Endothelial cell of umbilical vein (primary cell): ENCODE data around the gene ZZZ3. TPM values are rescaled to one million over a fixed set of nuclear protein-coding genes. Genes with fewer than 3 reads are reported as not detected.

Source experiments
- BruUV-seq: library from RNA; stranded (reverse); fragments of 400-500 nt; replicated peaks from 2 replicates; lab custom pipeline; 2021; lab: Mats Ljungman, UMichigan
- CTCF ChIA-PET: fragments of 300-600, 350-600 bp; sonication (Branson Sonifier 250); formaldehyde crosslinking; loops from one replicate; lab custom pipeline; 2021; ENCODE audit warnings: antibody characterized with exemption, inconsistent platforms; lab: Charles Lee
- POLR2A ChIA-PET: fragments of 300-600, 350-600 bp; sonication (Branson Sonifier 250); formaldehyde crosslinking; loops from one replicate; lab custom pipeline; 2021; ENCODE audit warnings: antibody characterized with exemption, inconsistent platforms; lab: Charles Lee
- DNase-seq: peaks from one replicate; pipeline ENCODE4 v3.0.0-alpha.2; 2011; ENCODE audit warnings: low read depth, low spot score
- FAIRE-seq: peaks from 2 replicates; lab custom pipeline; 2011; peaks lifted over from hg19 to GRCh38; lab: Jason Lieb, UNC
- H2AFZ ChIP-seq: 2 replicates; pipeline ENCODE4 v1.6.0; 2012; ENCODE audit warnings: low read depth, low read length, control low read depth, inconsistent platforms
- H3K27ac ChIP-seq: 2 replicates; pipeline ENCODE4 v1.5.1; 2011; ENCODE audit warnings: low read depth, mild to moderate bottlenecking, control low read depth, low read length, moderate library complexity; ENCODE audit not compliant: insufficient read depth
- H3K27me3 ChIP-seq, 2 experiments: 2 replicates each; pipeline versions ENCODE4 v1.6.0 to v1.6.1; 2011; ENCODE audit warnings: low read length in 2 of 2, mixed read lengths in 1 of 2; ENCODE audit not compliant: control insufficient read depth in 2 of 2, insufficient read depth in 2 of 2
- H3K36me3 ChIP-seq, 2 experiments: 2 replicates in 1 of 2; 3 replicates in 1 of 2; pipeline ENCODE4 v1.5.1; 2011; ENCODE audit warnings: low read length in 2 of 2, mild to moderate bottlenecking in 1 of 2, moderate library complexity in 1 of 2; ENCODE audit not compliant: control insufficient read depth in 2 of 2, insufficient read depth in 2 of 2; ENCODE audit errors: extremely low read depth in 1 of 2
- H3K4me1 ChIP-seq: 3 replicates; pipeline ENCODE4 v1.5.1; 2011; ENCODE audit warnings: mild to moderate bottlenecking, low read length; ENCODE audit not compliant: control insufficient read depth, insufficient read depth; ENCODE audit errors: extremely low read depth
- H3K4me2 ChIP-seq: 2 replicates; pipeline ENCODE4 v1.6.1; 2011; ENCODE audit warnings: low read length, control low read depth, mixed read lengths; ENCODE audit not compliant: insufficient read depth
- H3K4me3 ChIP-seq, 3 experiments: fragments of 200-600 bp in 1 of 3; sonication (generic), shearing (Covaris generic) in 1 of 3; replicated peaks in 1 of 3; 2 replicates each; pipeline ENCODE4 v1.5.1; 2011 to 2016; ENCODE audit warnings: control low read depth in 3 of 3, low read length in 3 of 3, mild to moderate bottlenecking in 2 of 3, inconsistent platforms in 1 of 3, low read depth in 1 of 3, moderate library complexity in 1 of 3; ENCODE audit not compliant: insufficient read depth in 1 of 3
- H3K79me2 ChIP-seq: 2 replicates; pipeline ENCODE4 v1.6.0; 2012; ENCODE audit warnings: low read length, inconsistent platforms; ENCODE audit not compliant: control insufficient read depth, insufficient read depth
- H3K9ac ChIP-seq: replicated peaks from 2 replicates; pipeline ENCODE3; 2011; ENCODE audit warnings: low read length, control low read depth; ENCODE audit not compliant: insufficient read depth; ENCODE audit errors: extremely low read depth
- H3K9me1 ChIP-seq: replicated peaks from 3 replicates; pipeline ENCODE4 v1.6.0; 2011; ENCODE audit warnings: mild to moderate bottlenecking, low read length; ENCODE audit not compliant: control insufficient read depth, insufficient read depth; ENCODE audit errors: extremely low read depth
- H3K9me3 ChIP-seq: replicated peaks from 2 replicates; pipeline ENCODE4 v1.5.1; 2012; ENCODE audit warnings: low read length, inconsistent platforms; ENCODE audit not compliant: control insufficient read depth, insufficient read depth
- H4K20me1 ChIP-seq: replicated peaks from 2 replicates; pipeline ENCODE3; 2011; ENCODE audit warnings: mild to moderate bottlenecking, low read length; ENCODE audit not compliant: control insufficient read depth, insufficient read depth; ENCODE audit errors: extremely low read depth
- EZH2 ChIP-seq: IDR thresholded peaks from 2 replicates; pipeline ENCODE4 v1.6.1; 2012; ENCODE audit warnings: borderline replicate concordance, low read depth, mild to moderate bottlenecking, moderate library complexity, low read length, inconsistent platforms; ENCODE audit not compliant: severe bottlenecking
- FOS ChIP-seq: IDR thresholded peaks from 2 replicates; pipeline ENCODE4 v1.6.1; 2011; ENCODE audit warnings: mild to moderate bottlenecking, low read length, moderate library complexity, borderline replicate concordance; ENCODE audit not compliant: insufficient read depth
- GATA2 ChIP-seq: IDR thresholded peaks from 2 replicates; pipeline ENCODE4 v1.7.0; 2011; ENCODE audit warnings: low read depth, mild to moderate bottlenecking, moderate library complexity, mixed read lengths, low read length; ENCODE audit not compliant: insufficient read length, insufficient read depth
- JUN ChIP-seq: IDR thresholded peaks from 2 replicates; pipeline ENCODE4 v1.6.1; 2011; ENCODE audit warnings: borderline replicate concordance, low read depth; ENCODE audit not compliant: insufficient read length, insufficient read depth
- MYC ChIP-seq: IDR thresholded peaks from one replicate; pipeline ENCODE4 v1.6.1; 2011; ENCODE audit warnings: mild to moderate bottlenecking, low read depth, low read length
- POLR2A ChIP-seq: IDR thresholded peaks from 2 replicates; pipeline ENCODE4 v1.6.1; 2012; ENCODE audit warnings: low read depth, mild to moderate bottlenecking, control low read depth, low read length
- POLR2AphosphoS5 ChIP-seq: IDR thresholded peaks from 2 replicates; pipeline ENCODE4 v1.6.1; 2012; ENCODE audit warnings: low read depth, mild to moderate bottlenecking, control low read depth, low read length, moderate library complexity; ENCODE audit not compliant: insufficient read depth
- dilution Hi-C: fragments of 300-500 bp; cut with MboI; formaldehyde crosslinking; loops from one replicate; pipeline ENCODE4 v1.15.0; 2019; ENCODE audit warnings: low sequenced_read_pairs; ENCODE audit not compliant: extremely low pct_ligation_motif_present
- intact Hi-C: fragments of 100-400 bp; cut with micrococcal nuclease; formaldehyde crosslinking; loops from one replicate; pipeline ENCODE4 v1.10.0; 2022
- polyA plus RNA-seq, 4 experiments: library from polyadenylated mRNA; depleted of rRNA in 3 of 4; stranded (reverse) in 3 of 4; unstranded in 1 of 4; fragments of >200 nt; gene quantifications; 2 replicates each; pipeline versions ENCODE4 v1.2.1 to v1.2.3, GENCODE V29; 2011 to 2012; ENCODE audit warnings: missing spikeins in 1 of 4
- total RNA-seq: library from RNA; stranded (reverse); gene quantifications from 2 replicates; pipeline ENCODE4 v1.2.3, GENCODE V29; 2021
- TF ChIP-seq, protein P1 (sequence below), 2 donors: IDR thresholded peaks; 1 replicate in 1 of 2; 2 replicates in 1 of 2; pipeline ENCODE4 v1.5.1; 2011; ENCODE audit warnings: low read length in 2 of 2, mild to moderate bottlenecking in 2 of 2, moderate library complexity in 2 of 2, control low read depth in 1 of 2, inconsistent platforms in 1 of 2, low read depth in 1 of 2; ENCODE audit not compliant: insufficient read depth in 1 of 2; ENCODE audit errors: extremely low read depth in 1 of 2
- TF ChIP-seq, protein P2 (sequence below): IDR thresholded peaks from 2 replicates; pipeline ENCODE4 v1.6.1; 2011; ENCODE audit not compliant: insufficient read depth, insufficient read length

The ZZZ3 gene
- total and polyA plus RNA-seq, 2 donors (not counting 3 experiments of a cell fraction or from before 2014, with no cell fraction given), result 13.1 to 54.3 TPM

DNA sequence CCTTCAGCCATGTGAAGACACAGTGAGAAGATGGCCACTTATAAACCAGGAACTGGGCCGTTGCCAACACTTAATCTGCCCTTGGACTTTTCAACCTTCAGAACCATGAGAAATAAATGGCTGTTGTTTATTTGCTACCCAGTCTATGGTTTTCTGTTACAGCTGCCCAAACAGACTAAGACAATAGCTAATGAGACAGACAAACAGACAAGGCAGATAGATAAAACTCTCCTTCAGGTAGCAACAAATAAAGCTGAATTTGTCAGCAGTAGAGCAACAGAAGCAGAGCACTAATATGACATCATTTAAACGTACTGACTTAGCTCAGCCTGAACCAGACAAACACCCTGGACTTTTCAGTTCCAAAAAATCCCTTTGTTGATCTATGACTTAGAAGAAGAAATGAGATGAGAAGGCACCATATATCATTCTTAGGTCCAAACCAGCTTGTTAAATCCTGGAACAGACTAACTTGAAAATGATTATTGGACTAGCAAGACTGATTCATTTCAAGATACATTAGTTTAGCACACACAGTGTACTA lies 27.0 kb downstream of the ZZZ3 start:
- no peak for FAIRE-seq
- intact Hi-C loops, result no loop called here
- dilution Hi-C loops, result no loop called here

More for the DNA sequence above, 27.0 kb downstream of the ZZZ3 start:
- Histone ChIP-seq H3K4me3 (no peak overlapping the region), H3K4me2 (no peak overlapping the region), H4K20me1 (peaks cover 10% of the 10 kb centered on the region), H3K9me1 (no peaks in the 10 kb centered on the region), H3K9ac (no peak overlapping the region), H3K27ac (no peak overlapping the region), H3K4me1 (no peaks in the 10 kb centered on the region), H3K79me2 (peaks cover 95% of the 10 kb centered on the region), H3K9me3 (no peaks in the 10 kb centered on the region), H3K27me3 (no peaks in the 10 kb centered on the region), H3K36me3 (no peaks in the 10 kb centered on the region), H2AFZ (no peak overlapping the region)
- ChIA-PET CTCF (no interaction called here), POLR2A (no interaction called here)
- no peak for DNase-seq
- TF ChIP-seq POLR2A (no peak), EZH2 (no peak), JUN (no peak), MYC (no peak), FOS (no peak), POLR2AphosphoS5 (no peak), GATA2 (no peak)
- TF ChIP-seq, protein P1, sequence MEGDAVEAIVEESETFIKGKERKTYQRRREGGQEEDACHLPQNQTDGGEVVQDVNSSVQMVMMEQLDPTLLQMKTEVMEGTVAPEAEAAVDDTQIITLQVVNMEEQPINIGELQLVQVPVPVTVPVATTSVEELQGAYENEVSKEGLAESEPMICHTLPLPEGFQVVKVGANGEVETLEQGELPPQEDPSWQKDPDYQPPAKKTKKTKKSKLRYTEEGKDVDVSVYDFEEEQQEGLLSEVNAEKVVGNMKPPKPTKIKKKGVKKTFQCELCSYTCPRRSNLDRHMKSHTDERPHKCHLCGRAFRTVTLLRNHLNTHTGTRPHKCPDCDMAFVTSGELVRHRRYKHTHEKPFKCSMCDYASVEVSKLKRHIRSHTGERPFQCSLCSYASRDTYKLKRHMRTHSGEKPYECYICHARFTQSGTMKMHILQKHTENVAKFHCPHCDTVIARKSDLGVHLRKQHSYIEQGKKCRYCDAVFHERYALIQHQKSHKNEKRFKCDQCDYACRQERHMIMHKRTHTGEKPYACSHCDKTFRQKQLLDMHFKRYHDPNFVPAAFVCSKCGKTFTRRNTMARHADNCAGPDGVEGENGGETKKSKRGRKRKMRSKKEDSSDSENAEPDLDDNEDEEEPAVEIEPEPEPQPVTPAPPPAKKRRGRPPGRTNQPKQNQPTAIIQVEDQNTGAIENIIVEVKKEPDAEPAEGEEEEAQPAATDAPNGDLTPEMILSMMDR (IDR thresholded peaks at IDR 0.05; ENCODE audit: extremely low read depth in 1 of 2, insufficient read depth in 1 of 2, low read depth in 1 of 2, low read length in 2 of 2), result no peak
- TF ChIP-seq, protein P2, sequence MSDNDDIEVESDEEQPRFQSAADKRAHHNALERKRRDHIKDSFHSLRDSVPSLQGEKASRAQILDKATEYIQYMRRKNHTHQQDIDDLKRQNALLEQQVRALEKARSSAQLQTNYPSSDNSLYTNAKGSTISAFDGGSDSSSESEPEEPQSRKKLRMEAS, result no peak
- no TSS peak for BruUV-seq
